ENCODE data around the gene CNOT2.

DNA sequence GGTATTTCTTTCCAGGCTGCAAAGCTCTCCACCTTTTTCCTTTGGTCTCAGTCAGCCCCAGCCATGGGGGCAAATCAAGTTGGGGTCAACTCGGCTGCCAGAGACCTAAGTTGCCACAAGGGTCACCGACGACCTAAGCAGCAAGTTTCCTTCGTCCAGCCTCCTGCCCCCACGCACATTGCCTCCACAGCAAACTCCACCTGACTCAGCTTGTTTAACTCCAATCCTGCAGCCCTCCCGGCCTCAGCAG, 122.1 kb downstream of the CNOT2 start:
- TF ChIP-seq, protein P1, sequence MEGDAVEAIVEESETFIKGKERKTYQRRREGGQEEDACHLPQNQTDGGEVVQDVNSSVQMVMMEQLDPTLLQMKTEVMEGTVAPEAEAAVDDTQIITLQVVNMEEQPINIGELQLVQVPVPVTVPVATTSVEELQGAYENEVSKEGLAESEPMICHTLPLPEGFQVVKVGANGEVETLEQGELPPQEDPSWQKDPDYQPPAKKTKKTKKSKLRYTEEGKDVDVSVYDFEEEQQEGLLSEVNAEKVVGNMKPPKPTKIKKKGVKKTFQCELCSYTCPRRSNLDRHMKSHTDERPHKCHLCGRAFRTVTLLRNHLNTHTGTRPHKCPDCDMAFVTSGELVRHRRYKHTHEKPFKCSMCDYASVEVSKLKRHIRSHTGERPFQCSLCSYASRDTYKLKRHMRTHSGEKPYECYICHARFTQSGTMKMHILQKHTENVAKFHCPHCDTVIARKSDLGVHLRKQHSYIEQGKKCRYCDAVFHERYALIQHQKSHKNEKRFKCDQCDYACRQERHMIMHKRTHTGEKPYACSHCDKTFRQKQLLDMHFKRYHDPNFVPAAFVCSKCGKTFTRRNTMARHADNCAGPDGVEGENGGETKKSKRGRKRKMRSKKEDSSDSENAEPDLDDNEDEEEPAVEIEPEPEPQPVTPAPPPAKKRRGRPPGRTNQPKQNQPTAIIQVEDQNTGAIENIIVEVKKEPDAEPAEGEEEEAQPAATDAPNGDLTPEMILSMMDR (IDR thresholded peaks at IDR 0.05) = no peak
- no peak for TF ChIP-seq POLR2A (IDR thresholded peaks at IDR 0.05)
